A549 (cell line): ENCODE data around the gene COBL.

Source experiments
- CEBPB ChIP-seq, 2 experiments: fragments of >200 bp in 1 of 2; sonication (Bioruptor Twin) in 1 of 2; formaldehyde crosslinking in 1 of 2; IDR thresholded peaks; 2 replicates each; pipeline ENCODE4 v1.6.1; 2012 to 2016
- CTCF ChIP-seq: fragments of >200 bp; sonication (Bioruptor Twin); formaldehyde crosslinking; IDR thresholded peaks from 3 replicates; pipeline ENCODE4 v1.5.1; 2016
- ESRRA ChIP-seq: fragments of 150-350 bp; IDR thresholded peaks from 2 replicates; pipeline ENCODE4 v1.6.1; 2014; ENCODE audit warnings: mild to moderate bottlenecking, low read length, borderline replicate concordance
- HOXA7 ChIP-seq: fragments of 250-450 bp; sonication (Bioruptor Pico); IDR thresholded peaks from 2 replicates; pipeline ENCODE4 v1.5.0; 2020; ENCODE audit warnings: mild to moderate bottlenecking, moderate library complexity
- JUN ChIP-seq, 2 experiments: fragments of >200 bp; sonication (Bioruptor Twin); formaldehyde crosslinking; IDR thresholded peaks; 2 replicates in 1 of 2; 3 replicates in 1 of 2; pipeline ENCODE4 v1.6.1; 2016 to 2017
- POLR2A ChIP-seq: IDR thresholded peaks from 2 replicates; pipeline ENCODE4 v1.6.1; 2012; ENCODE audit warnings: mild to moderate bottlenecking, low read length
- RAD21 ChIP-seq, 2 experiments: fragments of >200 bp in 1 of 2; sonication (Bioruptor Twin) in 1 of 2; formaldehyde crosslinking in 1 of 2; IDR thresholded peaks in 1 of 2; conservative IDR thresholded peaks in 1 of 2; 2 replicates in 1 of 2; 3 replicates in 1 of 2; pipeline ENCODE4 v1.6.1; 2012 to 2018; ENCODE audit warnings: inconsistent platforms in 1 of 2
- RFX5 ChIP-seq: fragments of 450-650 bp; IDR thresholded peaks from 2 replicates; pipeline ENCODE4 v1.7.1; 2014; ENCODE audit warnings: antibody characterized with exemption, mild to moderate bottlenecking, moderate library complexity
- SMC3 ChIP-seq: fragments of >200 bp; sonication (Bioruptor Twin); formaldehyde crosslinking; IDR thresholded peaks from 3 replicates; pipeline ENCODE4 v1.6.1; 2018; ENCODE audit warnings: inconsistent platforms
- TF ChIP-seq, protein P1 (sequence below): fragments of 200-600 bp; sonication (generic); IDR thresholded peaks from 2 replicates; pipeline ENCODE4 v1.6.1; 2016; ENCODE audit warnings: antibody characterized with exemption, mild to moderate bottlenecking, moderate library complexity
- TF ChIP-seq, protein P2 (sequence below): fragments of 450-650 bp; IDR thresholded peaks from 2 replicates; pipeline ENCODE4 v1.6.1; 2014; ENCODE audit warnings: antibody characterized with exemption
- TF ChIP-seq, protein P3 (sequence below): fragments of >200 bp; sonication (Bioruptor Twin); formaldehyde crosslinking; IDR thresholded peaks from 3 replicates; pipeline ENCODE4 v1.6.1; 2016

GRCh38 chr7:51238981-51239495 lies 77.6 kb downstream of the COBL start:
- TF ChIP-seq CTCF (no peak), ESRRA (no peak), POLR2A (no peak), HOXA7 (no peak), RAD21 (conservative IDR thresholded peaks at IDR 0.05 in 1 of 2, IDR thresholded peaks at IDR 0.05 in 1 of 2) (no peak), CEBPB (IDR thresholded peaks at IDR 0.05) (no peak), RFX5 (no peak), JUN (IDR thresholded peaks at IDR 0.05) (no peak), SMC3 (no peak)
- TF ChIP-seq, protein P1, sequence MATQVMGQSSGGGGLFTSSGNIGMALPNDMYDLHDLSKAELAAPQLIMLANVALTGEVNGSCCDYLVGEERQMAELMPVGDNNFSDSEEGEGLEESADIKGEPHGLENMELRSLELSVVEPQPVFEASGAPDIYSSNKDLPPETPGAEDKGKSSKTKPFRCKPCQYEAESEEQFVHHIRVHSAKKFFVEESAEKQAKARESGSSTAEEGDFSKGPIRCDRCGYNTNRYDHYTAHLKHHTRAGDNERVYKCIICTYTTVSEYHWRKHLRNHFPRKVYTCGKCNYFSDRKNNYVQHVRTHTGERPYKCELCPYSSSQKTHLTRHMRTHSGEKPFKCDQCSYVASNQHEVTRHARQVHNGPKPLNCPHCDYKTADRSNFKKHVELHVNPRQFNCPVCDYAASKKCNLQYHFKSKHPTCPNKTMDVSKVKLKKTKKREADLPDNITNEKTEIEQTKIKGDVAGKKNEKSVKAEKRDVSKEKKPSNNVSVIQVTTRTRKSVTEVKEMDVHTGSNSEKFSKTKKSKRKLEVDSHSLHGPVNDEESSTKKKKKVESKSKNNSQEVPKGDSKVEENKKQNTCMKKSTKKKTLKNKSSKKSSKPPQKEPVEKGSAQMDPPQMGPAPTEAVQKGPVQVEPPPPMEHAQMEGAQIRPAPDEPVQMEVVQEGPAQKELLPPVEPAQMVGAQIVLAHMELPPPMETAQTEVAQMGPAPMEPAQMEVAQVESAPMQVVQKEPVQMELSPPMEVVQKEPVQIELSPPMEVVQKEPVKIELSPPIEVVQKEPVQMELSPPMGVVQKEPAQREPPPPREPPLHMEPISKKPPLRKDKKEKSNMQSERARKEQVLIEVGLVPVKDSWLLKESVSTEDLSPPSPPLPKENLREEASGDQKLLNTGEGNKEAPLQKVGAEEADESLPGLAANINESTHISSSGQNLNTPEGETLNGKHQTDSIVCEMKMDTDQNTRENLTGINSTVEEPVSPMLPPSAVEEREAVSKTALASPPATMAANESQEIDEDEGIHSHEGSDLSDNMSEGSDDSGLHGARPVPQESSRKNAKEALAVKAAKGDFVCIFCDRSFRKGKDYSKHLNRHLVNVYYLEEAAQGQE = no peak
- TF ChIP-seq, protein P2, sequence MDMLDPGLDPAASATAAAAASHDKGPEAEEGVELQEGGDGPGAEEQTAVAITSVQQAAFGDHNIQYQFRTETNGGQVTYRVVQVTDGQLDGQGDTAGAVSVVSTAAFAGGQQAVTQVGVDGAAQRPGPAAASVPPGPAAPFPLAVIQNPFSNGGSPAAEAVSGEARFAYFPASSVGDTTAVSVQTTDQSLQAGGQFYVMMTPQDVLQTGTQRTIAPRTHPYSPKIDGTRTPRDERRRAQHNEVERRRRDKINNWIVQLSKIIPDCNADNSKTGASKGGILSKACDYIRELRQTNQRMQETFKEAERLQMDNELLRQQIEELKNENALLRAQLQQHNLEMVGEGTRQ = no peak
- TF ChIP-seq, protein P3, sequence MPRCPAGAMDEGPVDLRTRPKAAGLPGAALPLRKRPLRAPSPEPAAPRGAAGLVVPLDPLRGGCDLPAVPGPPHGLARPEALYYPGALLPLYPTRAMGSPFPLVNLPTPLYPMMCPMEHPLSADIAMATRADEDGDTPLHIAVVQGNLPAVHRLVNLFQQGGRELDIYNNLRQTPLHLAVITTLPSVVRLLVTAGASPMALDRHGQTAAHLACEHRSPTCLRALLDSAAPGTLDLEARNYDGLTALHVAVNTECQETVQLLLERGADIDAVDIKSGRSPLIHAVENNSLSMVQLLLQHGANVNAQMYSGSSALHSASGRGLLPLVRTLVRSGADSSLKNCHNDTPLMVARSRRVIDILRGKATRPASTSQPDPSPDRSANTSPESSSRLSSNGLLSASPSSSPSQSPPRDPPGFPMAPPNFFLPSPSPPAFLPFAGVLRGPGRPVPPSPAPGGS = no peak
